ENCODE data around the gene ITPRIPL1.

DNA sequence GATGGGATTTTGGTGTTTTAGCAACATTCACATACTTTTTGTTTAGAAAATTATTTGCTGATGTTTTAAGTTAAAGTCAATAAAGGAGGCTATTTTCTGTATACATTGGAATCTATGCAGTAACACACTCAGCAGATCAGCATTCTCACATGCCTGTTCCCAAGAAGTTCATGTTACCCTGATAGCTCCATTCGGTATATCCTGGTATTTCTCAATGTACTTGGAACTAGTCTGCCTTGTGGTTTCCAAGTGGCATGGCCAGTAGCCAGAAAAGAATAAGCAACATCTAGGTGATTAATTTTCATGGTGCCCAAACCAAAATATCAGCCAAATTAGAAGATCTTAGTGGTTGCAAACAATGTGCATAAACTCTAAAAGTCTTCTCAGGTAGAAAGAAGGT is 5.3 kb downstream of the ITPRIPL1 start:
- TF ChIP-seq, protein P1, sequence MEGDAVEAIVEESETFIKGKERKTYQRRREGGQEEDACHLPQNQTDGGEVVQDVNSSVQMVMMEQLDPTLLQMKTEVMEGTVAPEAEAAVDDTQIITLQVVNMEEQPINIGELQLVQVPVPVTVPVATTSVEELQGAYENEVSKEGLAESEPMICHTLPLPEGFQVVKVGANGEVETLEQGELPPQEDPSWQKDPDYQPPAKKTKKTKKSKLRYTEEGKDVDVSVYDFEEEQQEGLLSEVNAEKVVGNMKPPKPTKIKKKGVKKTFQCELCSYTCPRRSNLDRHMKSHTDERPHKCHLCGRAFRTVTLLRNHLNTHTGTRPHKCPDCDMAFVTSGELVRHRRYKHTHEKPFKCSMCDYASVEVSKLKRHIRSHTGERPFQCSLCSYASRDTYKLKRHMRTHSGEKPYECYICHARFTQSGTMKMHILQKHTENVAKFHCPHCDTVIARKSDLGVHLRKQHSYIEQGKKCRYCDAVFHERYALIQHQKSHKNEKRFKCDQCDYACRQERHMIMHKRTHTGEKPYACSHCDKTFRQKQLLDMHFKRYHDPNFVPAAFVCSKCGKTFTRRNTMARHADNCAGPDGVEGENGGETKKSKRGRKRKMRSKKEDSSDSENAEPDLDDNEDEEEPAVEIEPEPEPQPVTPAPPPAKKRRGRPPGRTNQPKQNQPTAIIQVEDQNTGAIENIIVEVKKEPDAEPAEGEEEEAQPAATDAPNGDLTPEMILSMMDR (conservative IDR thresholded peaks at IDR 0.05), result no peak
- TF ChIP-seq ZFX (IDR thresholded peaks at IDR 0.05), result no peak

All from C4-2B (cell line).